CD4-positive, alpha-beta memory T cell (primary cell): ENCODE data around the gene XKR7. TPM values are rescaled to one million over a fixed set of nuclear protein-coding genes. Genes with fewer than 3 reads are reported as not detected.

Source experiments
- CTCF ChIA-PET: fragments of 350-600 bp; sonication (Branson Sonifier 250); formaldehyde crosslinking; loops from one replicate; lab custom pipeline; 2021; ENCODE audit warnings: inconsistent platforms; ENCODE audit not compliant: partially characterized antibody; lab: Charles Lee
- POLR2A ChIA-PET: fragments of 350-600 bp; sonication (Branson Sonifier 250); formaldehyde crosslinking; loops from one replicate; lab custom pipeline; 2021; ENCODE audit not compliant: partially characterized antibody; lab: Charles Lee
- DNase-seq, 5 donors: peaks; one replicate each; pipeline versions ENCODE4 v3.0.0 to v3.0.0-alpha.2; 2020 to 2022; ENCODE audit warnings: mixed read lengths in 1 of 5
- H3K27ac ChIP-seq: one replicate; pipeline ENCODE4 v1.7.0; 2013; ENCODE audit warnings: low read depth, low read length
- H3K27me3 ChIP-seq: 2 replicates; pipeline ENCODE4 v1.7.0; 2013; ENCODE audit warnings: mild to moderate bottlenecking, low read length, moderate library complexity; ENCODE audit not compliant: insufficient read depth
- H3K36me3 ChIP-seq: 2 replicates; pipeline ENCODE4 v1.7.0; 2013; ENCODE audit warnings: mild to moderate bottlenecking, low read length, moderate library complexity; ENCODE audit not compliant: insufficient read depth
- H3K4me1 ChIP-seq: 2 replicates; pipeline ENCODE4 v1.7.0; 2013; ENCODE audit warnings: mild to moderate bottlenecking, low read length, moderate library complexity; ENCODE audit not compliant: insufficient read depth
- H3K4me3 ChIP-seq, 2 donors: one replicate each; pipeline ENCODE4 v1.7.0; 2013; ENCODE audit warnings: low read length in 2 of 2, mild to moderate bottlenecking in 1 of 2
- H3K9me3 ChIP-seq, 2 donors: one replicate each; pipeline ENCODE4 v1.7.0; 2013; ENCODE audit warnings: low read length in 2 of 2, control low read depth in 1 of 2; ENCODE audit not compliant: control insufficient read depth in 1 of 2
- H3K27ac Mint-ChIP-seq, 7 donors: one replicate each; pipeline ENCODE4 v1.8.0; 2020 to 2021; ENCODE audit warnings: mixed read lengths in 7 of 7, mild to moderate bottlenecking in 6 of 7, inconsistent platforms in 3 of 7, moderate library complexity in 3 of 7
- H3K27me3 Mint-ChIP-seq, 2 donors: one replicate each; pipeline ENCODE4 v1.8.0; 2020 to 2021; ENCODE audit warnings: mixed read lengths in 2 of 2
- H3K36me3 Mint-ChIP-seq, 2 donors: one replicate each; pipeline ENCODE4 v1.8.0; 2020 to 2021; ENCODE audit warnings: mixed read lengths in 2 of 2, inconsistent platforms in 1 of 2, mild to moderate bottlenecking in 1 of 2
- H3K4me1 Mint-ChIP-seq, 4 donors: one replicate each; pipeline ENCODE4 v1.8.0; 2020 to 2021; ENCODE audit warnings: mixed read lengths in 4 of 4, mild to moderate bottlenecking in 1 of 4
- H3K4me3 Mint-ChIP-seq, 8 donors: one replicate each; pipeline ENCODE4 v1.8.0; 2020 to 2021; ENCODE audit warnings: mixed read lengths in 8 of 8, mild to moderate bottlenecking in 7 of 8, moderate library complexity in 6 of 8, inconsistent platforms in 3 of 8
- H3K9me3 Mint-ChIP-seq, 8 donors: one replicate each; pipeline ENCODE4 v1.8.0; 2020 to 2021; ENCODE audit warnings: mixed read lengths in 8 of 8, mild to moderate bottlenecking in 5 of 8, inconsistent platforms in 3 of 8, moderate library complexity in 1 of 8
- intact Hi-C: fragments of 100-400 bp; cut with micrococcal nuclease; formaldehyde crosslinking; loops from one replicate; pipeline ENCODE4 v1.15.1; 2023
- polyA plus RNA-seq, 2 donors: library from polyadenylated mRNA; unstranded; fragments of 300-500 nt; fragmentation: Illumina TruSeq; gene quantifications; one replicate each; pipeline ENCODE4 v1.2.3, GENCODE V29; 2021
- total RNA-seq, 2 experiments: library from RNA; stranded (reverse); gene quantifications; one replicate each; pipeline ENCODE4 v1.2.3, GENCODE V29; 2021

The XKR7 gene
- total and polyA plus RNA-seq, 4 experiments from 2014 or later = not detected

GRCh38 chr20:32040142-32040953 is 72.4 kb downstream of the XKR7 start:
- H3K4me1 Mint-ChIP-seq = no peaks in the 10 kb centered on the region
- Histone ChIP-seq H3K4me3 (no peak overlapping the region), H3K4me1 (no peaks in the 10 kb centered on the region), H3K27me3 (peaks cover 10% of the 10 kb centered on the region), H3K36me3 (no peaks in the 10 kb centered on the region), H3K9me3 (no peaks in the 10 kb centered on the region), H3K27ac (no peak overlapping the region)
- H3K27ac Mint-ChIP-seq = peak overlapping the region in 1 of 7 donors; percentile 73
- no peak for DNase-seq
- peaks cover 33 to 42% of the 10 kb centered on the region in 2 donors for H3K27me3 Mint-ChIP-seq
- peaks cover 0 to under 1% (median 0%) of the 10 kb centered on the region in 8 donors for H3K9me3 Mint-ChIP-seq
- H3K4me3 Mint-ChIP-seq = no peak overlapping the region
- POLR2A ChIA-PET = no interaction called here
- no peaks in the 10 kb centered on the region for H3K36me3 Mint-ChIP-seq
- intact Hi-C loops = no loop called here
- CTCF ChIA-PET = interaction anchor here (1.3 to 1.6 kb wide), 2 partner anchors 8 to 10 kb away, joined by 3 to 5 read pairs; no protein-coding TSS in a partner anchor

GRCh38 chr20:32045999-32046398 is 78.0 kb downstream of the XKR7 start:
- no peaks in the 10 kb centered on the region for H3K36me3 Mint-ChIP-seq
- H3K9me3 Mint-ChIP-seq = peaks cover 0 to 4% (median 0%) of the 10 kb centered on the region in 8 donors
- peaks cover 39 to 48% of the 10 kb centered on the region in 2 donors for H3K27me3 Mint-ChIP-seq
- no peaks in the 10 kb centered on the region for H3K4me1 ChIP-seq
- H3K4me3 Mint-ChIP-seq = no peak overlapping the region
- no peaks in the 10 kb centered on the region for H3K9me3 ChIP-seq
- no peak overlapping the region for H3K4me3 ChIP-seq
- intact Hi-C loops = no loop called here
- DNase-seq = no peak
- H3K27ac Mint-ChIP-seq = no peak overlapping the region
- H3K4me1 Mint-ChIP-seq = peaks cover 2 to 5% (median 3%) of the 10 kb centered on the region in 4 donors
- H3K36me3 ChIP-seq = no peaks in the 10 kb centered on the region
- ChIA-PET POLR2A (no interaction called here), CTCF (no interaction called here)
- peaks cover 4% of the 10 kb centered on the region for H3K27me3 ChIP-seq
- H3K27ac ChIP-seq = no peak overlapping the region

GRCh38 chr20:32050324-32050841 is 82.4 kb downstream of the XKR7 start:
- peaks cover 0 to 7% (median 0%) of the 10 kb centered on the region in 8 donors for H3K9me3 Mint-ChIP-seq
- DNase-seq = no peak
- CTCF ChIA-PET = no interaction called here
- H3K27me3 Mint-ChIP-seq = peaks cover 50 to 60% of the 10 kb centered on the region in 2 donors
- POLR2A ChIA-PET = no interaction called here
- H3K27ac Mint-ChIP-seq = no peak overlapping the region
- peak overlapping the region in 2 of 8 donors; percentile 11 to 81 for H3K4me3 Mint-ChIP-seq
- no peaks in the 10 kb centered on the region for H3K36me3 ChIP-seq
- intact Hi-C loops = no loop called here
- H3K4me1 ChIP-seq = peaks cover 20% of the 10 kb centered on the region
- peaks cover 13 to 22% (median 18%) of the 10 kb centered on the region in 4 donors for H3K4me1 Mint-ChIP-seq
- H3K4me3 ChIP-seq = no peak overlapping the region
- no peak overlapping the region for H3K27ac ChIP-seq
- H3K9me3 ChIP-seq = no peaks in the 10 kb centered on the region
- no peaks in the 10 kb centered on the region for H3K36me3 Mint-ChIP-seq
- H3K27me3 ChIP-seq = peaks cover 21% of the 10 kb centered on the region

- Mint-ChIP-seq H3K27me3 (peaks cover 47 to 57% of the 10 kb centered on the region in 2 donors), H3K36me3 (no peaks in the 10 kb centered on the region), H3K4me3 (peak overlapping the region in 6 of 8 donors; percentile 42 to 85 (median 73)), H3K27ac (no peak overlapping the region), H3K9me3 (peaks cover 0 to 5% (median 0%) of the 10 kb centered on the region in 8 donors), H3K4me1 (peaks cover 13 to 22% (median 18%) of the 10 kb centered on the region in 4 donors)
- DNase-seq = no peak
- CTCF ChIA-PET = no interaction called here
- Histone ChIP-seq H3K27me3 (peaks cover 21% of the 10 kb centered on the region), H3K9me3 (no peaks in the 10 kb centered on the region), H3K4me3 (no peak overlapping the region), H3K27ac (no peak overlapping the region), H3K36me3 (no peaks in the 10 kb centered on the region), H3K4me1 (peaks cover 20% of the 10 kb centered on the region)
- POLR2A ChIA-PET = no interaction called here
- intact Hi-C loops = no loop called here
Measured at GRCh38 chr20:32050851-32051556, 83.1 kb downstream of the XKR7 start.

- Histone ChIP-seq H3K9me3 (no peaks in the 10 kb centered on the region), H3K4me1 (peaks cover 20% of the 10 kb centered on the region), H3K27ac (no peak overlapping the region), H3K27me3 (peaks cover 21% of the 10 kb centered on the region), H3K4me3 (no peak overlapping the region), H3K36me3 (no peaks in the 10 kb centered on the region)
- Mint-ChIP-seq H3K36me3 (no peaks in the 10 kb centered on the region), H3K4me3 (peak overlapping the region; percentile 42 to 85 (median 73)), H3K9me3 (peaks cover 0 to 3% (median 0%) of the 10 kb centered on the region in 8 donors), H3K4me1 (peaks cover 13 to 22% (median 18%) of the 10 kb centered on the region in 4 donors), H3K27ac (peak overlapping the region in 1 of 7 donors; percentile 35), H3K27me3 (peaks cover 43 to 54% of the 10 kb centered on the region in 2 donors)
- intact Hi-C loops = no loop called here
- ChIA-PET POLR2A (no interaction called here), CTCF (no interaction called here)
- no peak for DNase-seq
Measured at GRCh38 chr20:32051720-32052089, 83.8 kb downstream of the XKR7 start.

GRCh38 chr20:32052090-32052777 is 84.3 kb downstream of the XKR7 start, which contains the start of gene HCK:
Gene HCK, plus strand, starts transcription at chr20:32052242.
- Histone ChIP-seq H3K9me3 (no peaks in the 10 kb centered on the region), H3K4me3 (no peak within 1 kb of the TSS), H3K4me1 (peaks cover 20% of the 10 kb centered on the region), H3K36me3 (no peaks in the 10 kb centered on the region), H3K27ac (no peak within 1 kb of the TSS), H3K27me3 (peaks cover 21% of the 10 kb centered on the region)
- H3K9me3 Mint-ChIP-seq = peaks cover 0 to 3% (median 0%) of the 10 kb centered on the region in 8 donors
- peak within 1 kb of the TSS; percentile 52 to 85 (median 73) for H3K4me3 Mint-ChIP-seq
- H3K36me3 Mint-ChIP-seq = no peaks in the 10 kb centered on the region
- POLR2A ChIA-PET = no interaction called here
- peaks cover 13 to 22% (median 18%) of the 10 kb centered on the region in 4 donors for H3K4me1 Mint-ChIP-seq
- CTCF ChIA-PET = no interaction called here
- intact Hi-C loops = no loop called here
- H3K27me3 Mint-ChIP-seq = peaks cover 41 to 57% of the 10 kb centered on the region in 2 donors
- H3K27ac Mint-ChIP-seq = peak within 1 kb of the TSS in 1 of 7 donors; percentile 35
- DNase-seq = no peak
